GM21825 (cell line): ENCODE data around the gene MARK4.
"Not testable (repeated sequence)": the region's sequence is repeated elsewhere in the genome, so short reads cannot be mapped to it uniquely, and the experiment has no call there.

ENCODE experiments used
- ATAC-seq: cut with Tn5 transposase; IDR thresholded peaks from one replicate; pipeline ENCODE4 v1.9.1; 2021; ENCODE audit warnings: mild to moderate bottlenecking, moderate library complexity; ENCODE audit not compliant: unreplicated experiment

Gene MARK4

DNA sequence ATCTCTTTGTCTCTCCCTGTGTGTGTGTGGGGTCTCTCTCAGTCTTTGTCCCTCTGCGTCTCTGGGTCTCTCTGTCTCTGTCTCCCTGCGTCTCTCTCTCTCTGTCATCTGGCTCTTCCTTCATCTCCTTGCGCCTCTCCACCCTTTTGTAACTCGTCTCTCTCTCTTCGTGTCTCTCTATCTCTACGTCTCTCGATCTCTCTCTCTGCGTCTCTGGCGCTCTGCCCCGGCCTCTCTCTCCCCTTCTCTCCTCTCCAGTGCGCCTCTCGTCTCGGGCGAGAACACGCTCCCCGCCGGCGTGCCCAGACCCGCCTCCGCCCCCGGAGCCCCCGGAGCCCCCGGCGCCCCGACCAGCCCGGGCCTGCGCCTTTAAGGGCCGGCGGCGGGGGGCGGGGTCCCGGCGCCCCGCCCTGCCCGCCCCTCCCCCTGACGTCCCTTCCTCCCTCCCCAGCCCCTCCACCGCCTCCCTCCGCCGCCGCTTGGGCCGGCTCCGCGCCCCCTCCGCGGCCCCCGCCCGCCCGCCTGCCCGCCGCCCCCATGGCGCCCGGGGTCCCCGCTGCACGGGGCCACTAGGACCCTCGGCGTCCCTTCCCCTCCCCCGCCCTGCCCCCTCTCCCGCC, at the start of gene MARK4:
MARK4 (plus strand) TSS at position 440 of the 620 bp plus-strand sequence. CDS start 318 bp downstream, outside the sequence.
- no peak for ATAC-seq

- ATAC-seq = no peak
Observed at GRCh38 chr19:45202637-45203036, 48.4 kb upstream of the MARK4 start.

GRCh38 chr19:45205810-45206209, 45.3 kb upstream of the MARK4 start:
- no peak for ATAC-seq

DNA sequence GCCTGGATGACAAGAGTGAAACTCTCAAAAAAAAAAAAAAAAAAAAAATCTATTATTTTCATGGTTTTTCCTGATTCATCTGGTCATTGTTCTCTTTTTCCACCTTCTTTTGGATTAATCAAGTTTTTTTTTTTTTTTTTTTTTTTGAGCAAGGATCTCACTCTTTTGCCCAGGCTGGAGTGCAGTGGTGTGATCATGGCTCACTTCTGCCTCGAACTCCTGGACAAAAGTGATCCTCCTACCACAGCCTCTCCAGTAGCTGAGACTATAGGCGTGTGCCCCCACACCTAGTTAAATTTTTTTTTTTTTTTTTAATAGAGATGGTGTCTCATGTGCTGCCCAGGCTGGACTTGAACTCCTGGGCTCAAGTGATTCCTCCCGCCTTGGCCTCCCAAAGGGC, 44.7 kb upstream of the MARK4 start:
- no peak for ATAC-seq

GRCh38 chr19:45211751-45212381, 39.2 kb upstream of the MARK4 start:
- ATAC-seq = no peak

DNA sequence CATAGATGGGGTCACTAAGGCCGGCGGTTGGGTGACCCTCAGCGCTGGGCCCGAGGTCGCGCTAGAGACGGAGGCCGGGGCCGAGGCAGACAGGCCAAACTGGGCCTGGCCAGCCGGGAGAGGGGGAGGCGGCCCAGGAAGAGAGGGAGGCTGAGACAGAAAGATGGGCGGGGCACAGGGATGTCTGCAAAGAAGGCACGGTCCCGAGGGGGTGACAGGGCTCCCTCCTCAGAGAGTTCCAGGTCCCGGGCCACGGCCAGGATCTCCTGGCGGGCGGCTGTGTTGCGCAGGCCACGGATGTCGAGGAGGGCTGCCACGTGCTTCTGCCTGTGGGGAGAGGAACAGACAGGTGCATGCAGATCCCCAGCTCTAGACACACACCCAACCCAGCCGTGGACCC, 38.0 kb upstream of the MARK4 start:
- ATAC-seq = no peak

GRCh38 chr19:45215391-45216191, 35.5 kb upstream of the MARK4 start:
- ATAC-seq = no peak

DNA sequence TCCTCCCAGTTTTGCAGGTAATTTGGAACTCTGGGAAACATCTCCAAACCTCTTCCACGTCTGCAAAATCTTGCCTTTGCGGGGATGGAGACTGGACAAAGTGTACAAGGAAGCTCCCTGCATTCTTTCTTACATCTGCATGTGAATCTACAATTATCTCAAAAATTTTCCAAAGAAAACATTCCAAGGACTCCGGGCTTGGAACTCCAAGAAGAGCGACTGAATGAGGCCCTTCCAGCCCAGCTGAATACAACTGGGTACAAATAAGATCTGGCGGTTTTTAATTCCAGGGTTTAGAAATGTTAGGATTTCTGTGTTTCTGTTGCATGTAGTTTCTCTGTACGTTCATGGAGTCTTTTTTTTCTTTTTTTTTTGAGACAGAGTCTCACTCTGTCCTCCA, 34.4 kb upstream of the MARK4 start:
- no peak for ATAC-seq

DNA sequence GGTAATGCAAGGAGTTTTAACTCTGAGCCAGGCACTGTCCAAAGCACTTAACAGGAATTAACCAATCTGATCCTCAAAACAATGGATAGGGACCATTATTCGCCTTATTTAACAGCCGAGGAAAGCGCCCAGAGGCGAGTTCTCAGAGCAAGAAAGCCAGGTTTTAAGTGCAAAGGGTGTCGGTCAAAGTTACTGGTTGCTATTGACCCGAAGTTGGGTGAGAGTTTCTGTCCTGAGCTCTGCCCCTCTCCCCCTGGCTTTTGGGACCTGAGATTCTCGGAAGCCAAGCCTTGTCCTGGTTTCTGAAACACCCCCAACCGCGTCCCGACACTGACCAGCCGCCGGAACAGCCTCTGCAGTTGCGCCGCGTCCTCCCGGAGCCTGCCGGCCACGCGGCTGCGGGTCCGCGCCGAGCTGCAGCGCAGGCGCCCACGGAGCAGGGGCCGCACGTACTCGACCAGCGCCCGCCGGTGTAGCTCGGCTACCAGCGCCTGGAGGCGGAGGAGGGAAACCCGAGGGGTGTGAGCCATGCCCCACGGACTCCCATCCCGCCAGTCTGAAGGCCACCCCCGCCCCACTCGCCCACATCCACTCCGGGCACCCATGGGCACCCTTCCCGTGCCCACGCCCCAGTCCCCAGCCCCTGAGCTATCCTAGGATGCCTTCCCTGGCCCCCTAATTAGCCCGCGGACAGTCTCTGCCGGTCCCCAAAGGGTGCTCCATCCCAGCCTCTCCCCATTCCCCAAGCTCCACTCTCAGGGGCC, 33.7 kb upstream of the MARK4 start:
- ATAC-seq = no peak

GRCh38 chr19:45217957-45218334, 33.1 kb upstream of the MARK4 start:
- no peak for ATAC-seq

DNA sequence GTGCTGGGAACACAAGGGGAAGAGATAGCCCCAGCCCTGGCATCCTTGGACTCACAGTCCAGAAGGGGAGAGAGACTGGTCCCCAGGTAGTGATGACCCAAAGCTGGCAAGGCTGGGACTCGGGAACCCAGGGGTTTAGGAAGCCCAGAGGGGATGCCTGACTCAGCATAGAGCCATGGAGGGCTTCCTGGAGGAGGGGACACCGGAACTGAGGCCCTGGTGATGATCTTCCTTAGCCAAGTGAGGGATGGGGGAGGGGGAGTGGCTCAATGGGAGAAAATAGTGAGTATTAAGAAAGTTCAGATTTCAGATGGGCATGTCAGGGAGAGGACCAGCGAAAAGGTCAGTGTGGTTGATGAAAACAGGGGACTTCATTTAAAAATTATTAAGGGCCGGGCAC, 32.6 kb upstream of the MARK4 start:
- ATAC-seq = no peak

DNA sequence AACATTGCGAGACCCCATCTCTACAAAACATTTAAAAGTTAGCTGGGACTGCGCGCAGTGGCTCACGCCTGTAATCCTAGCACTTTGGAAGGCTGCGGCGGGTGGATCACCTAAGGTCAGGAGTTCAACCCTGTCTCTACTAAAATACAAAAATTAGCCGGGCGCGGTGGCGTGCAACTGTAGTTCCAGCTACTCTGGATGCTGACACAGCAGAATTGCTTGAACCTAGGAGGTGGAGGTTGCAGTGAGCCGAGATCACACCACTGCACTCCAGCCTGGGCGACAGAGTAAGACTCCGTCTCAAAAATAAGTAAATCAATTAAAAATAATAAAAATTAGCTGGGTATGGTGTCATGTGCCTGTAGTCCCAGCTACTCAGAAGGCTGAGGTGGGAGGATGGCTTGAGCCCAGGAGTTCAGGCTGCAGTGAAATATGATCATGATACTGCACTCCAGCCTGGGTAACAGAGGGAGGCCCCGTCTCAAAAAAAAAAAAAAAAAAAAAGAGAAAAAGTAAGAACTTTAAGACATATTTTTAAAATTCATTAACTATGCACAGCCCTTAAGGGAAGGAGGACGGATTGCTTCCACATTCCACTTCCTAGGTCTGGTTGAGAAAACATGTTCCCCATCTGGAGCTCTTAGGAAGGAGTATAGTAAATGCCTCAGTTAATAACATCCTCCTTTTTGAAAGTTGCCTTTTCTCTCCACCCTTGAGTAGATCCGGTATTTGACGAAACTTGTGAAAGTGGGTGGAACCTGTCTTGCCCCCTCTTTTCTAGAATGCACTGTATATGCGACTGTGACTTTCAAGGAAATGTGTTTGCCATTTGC, 31.9 kb upstream of the MARK4 start:
- no peak for ATAC-seq

DNA sequence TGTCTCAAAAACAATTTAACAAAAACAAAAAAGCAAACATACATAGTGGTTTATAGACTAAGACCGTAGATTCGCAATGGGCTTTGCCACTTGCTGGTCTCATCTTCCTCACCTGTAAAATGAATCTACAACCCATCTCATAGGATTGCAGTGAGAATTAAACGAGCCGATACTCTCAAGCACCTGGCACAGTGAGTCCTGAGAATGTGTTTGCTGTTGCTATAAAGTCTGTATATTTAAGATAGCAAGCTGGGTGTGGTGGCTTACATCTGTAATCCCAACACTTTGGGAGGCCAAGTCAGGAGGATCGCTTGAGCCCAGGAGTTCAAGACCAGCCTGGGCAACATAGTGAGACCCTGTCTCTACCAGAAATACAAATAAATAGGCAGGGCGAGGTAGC, 28.3 kb upstream of the MARK4 start:
- ATAC-seq = no peak

GRCh38 chr19:45223879-45224278, 27.2 kb upstream of the MARK4 start:
- ATAC-seq = no peak

DNA sequence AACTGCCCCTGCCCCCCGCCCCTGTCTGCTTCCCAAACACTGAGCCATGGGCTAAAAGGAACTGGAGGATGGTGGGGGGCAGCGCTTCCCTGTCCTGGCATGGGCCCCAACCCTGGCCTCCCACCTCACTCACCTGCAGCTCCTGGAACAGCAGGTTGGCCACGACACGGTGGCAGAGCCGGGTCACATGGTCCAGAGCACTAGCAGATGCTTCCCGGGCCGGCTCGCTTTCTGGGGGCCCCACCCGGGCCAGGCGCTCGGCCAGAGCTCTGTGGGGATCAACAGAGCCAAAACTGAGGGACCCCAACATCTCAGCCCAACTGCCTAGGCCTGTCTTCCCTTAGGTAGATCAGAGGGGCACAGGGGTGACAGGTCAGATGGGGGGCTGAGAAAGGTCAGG, 26.4 kb upstream of the MARK4 start:
- ATAC-seq = no peak

DNA sequence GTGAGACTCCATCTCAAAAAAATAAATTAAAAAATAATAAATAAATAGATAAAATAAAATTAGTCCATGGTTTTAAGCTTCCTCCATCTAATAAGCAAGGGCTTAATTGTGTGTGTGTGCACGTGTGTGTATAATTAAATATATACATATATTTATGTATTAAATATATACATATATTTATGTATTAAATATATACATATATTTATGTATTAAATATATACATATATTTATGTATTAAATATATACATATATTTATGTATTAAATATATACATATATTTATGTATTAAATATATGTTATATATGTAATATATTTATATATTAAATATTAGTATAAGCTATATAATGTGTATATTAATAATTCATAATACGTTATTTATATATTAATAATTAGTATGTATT, 22.0 kb upstream of the MARK4 start:
- ATAC-seq = not testable (repeated sequence)

DNA sequence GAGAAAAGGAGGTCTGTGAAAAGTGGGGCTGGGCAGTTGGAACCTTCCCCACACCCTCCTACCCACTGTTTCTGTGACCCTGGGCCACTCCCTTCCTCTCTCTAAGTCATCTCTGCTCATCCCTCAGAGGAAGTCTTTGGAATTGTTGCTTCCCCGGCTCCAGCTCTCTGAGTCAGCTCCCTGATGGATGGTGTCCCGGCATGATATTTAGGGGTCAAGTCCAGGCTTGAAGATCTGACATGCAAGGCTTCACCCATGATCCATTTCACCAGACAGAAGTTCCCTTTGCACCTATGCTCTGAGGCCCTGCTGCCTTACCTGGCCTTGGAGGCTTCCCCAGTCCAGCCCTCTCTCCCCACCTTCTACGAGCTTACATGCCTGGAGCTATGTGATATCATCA, 19.2 kb upstream of the MARK4 start:
- ATAC-seq = no peak

DNA sequence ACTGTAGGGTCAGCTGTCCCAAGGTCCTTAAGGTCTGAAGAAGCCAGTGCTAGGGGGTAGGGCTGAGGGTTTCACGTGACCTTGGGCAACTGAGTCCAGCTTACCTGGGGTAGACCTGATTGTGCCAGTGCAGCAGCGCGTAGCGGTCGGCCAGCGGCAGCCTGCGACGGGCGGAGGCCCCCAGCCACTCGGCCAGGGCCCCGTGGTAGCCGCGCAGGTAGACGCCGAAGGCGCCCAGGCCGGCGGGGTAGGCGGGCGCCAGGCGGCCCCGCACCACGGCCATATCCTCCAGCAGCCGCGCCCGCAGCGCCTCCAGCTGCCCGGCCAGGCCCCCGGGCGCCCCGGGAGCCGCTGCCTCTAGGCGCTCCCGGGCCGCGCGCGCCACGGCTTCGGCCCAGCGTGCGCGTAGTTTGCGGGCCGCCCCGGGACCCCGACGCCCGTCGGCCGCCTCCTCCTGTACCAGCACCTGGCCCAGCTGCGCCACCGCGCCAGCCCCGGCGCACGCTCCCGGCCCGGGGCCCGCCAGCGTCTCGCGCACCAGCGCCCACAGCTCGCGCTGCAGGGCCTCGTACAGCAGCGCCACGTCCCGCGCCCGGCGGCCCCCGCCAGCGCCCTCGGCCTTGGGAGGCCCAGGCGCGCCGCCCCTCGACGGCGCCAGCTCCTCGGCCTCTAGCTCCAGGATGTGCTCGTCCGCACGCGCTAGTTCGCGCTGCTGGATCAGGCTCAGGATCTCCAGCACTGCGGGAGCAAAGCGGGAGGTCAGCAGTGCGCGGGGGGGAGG, 16.8 kb upstream of the MARK4 start:
- ATAC-seq = no peak

- no peak for ATAC-seq
Observed at GRCh38 chr19:45235485-45235884, 15.6 kb upstream of the MARK4 start.

DNA sequence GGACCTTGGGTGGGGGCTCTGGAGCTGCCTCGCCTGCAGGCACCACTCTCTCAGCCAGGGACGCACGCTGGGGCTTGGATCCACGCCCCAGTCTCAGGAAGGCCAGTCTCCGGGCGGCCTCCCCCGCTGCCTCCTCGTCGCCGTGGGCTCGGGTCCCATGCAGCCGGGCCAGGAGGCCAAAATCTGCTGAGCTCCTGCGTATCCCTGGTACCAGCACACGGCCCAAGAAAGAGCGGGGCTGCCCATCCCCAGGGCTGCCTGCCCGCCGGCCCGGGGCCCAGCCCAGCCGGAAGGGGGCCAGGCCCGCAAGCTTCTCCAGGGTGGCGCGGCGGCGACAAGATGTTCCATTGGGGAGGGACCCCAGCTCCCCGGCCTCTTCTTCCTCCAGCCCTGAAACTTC, 12.5 kb upstream of the MARK4 start:
- no peak for ATAC-seq
